Measurements from ENCODE around the gene CC2D2B.

Gene CC2D2B

DNA sequence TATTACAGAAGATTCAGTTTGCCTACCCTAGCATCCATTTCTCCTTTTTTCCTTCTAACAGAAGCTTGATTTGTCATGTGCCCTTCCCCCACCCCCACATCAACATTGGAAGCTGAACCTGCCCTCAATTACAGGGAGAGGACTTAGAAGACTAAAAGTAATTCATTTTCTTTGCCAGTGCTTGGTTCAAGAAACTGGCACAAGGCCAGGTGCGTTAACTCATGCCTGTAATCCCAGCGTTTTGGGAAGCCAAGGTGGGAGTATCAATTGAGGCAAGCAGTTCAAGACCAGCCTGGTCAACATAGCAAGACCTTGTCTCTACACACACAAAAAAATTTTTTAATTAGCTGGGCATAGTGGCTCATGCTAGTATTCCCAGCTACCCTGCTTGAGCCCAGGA, 168.2 kb downstream of the CC2D2B start:
- no peak for DNase-seq (ENCODE audit: low spot score)

GRCh38 chr10:96077156-96077555, 169.4 kb downstream of the CC2D2B start:
- DNase-seq (ENCODE audit: low spot score), result no peak

DNA sequence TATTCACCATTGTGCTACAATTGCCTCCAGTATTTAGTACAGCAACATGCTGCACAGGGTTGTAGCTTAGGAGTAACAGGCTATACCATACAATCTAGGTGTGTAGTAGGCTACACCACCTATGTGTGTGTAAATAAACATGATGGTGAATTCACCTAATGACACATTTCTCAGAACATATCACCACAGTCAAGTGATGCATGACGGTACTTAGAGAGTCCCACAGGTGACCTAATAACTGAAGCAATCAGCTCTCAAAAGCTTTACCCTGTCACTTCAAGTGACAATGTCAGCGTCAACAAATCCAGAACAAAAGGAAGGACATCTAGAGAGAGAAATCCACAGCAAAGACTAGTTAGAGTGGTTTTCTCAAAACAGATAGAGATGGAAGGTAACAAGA, 174.4 kb downstream of the CC2D2B start:
- no peak for DNase-seq (ENCODE audit: low spot score)

Measured in GM03348 (cell line).